ENCODE results near the gene UBAC2.

- TF ChIP-seq CTCF (IDR thresholded peaks at IDR 0.05; ENCODE audit: poor library complexity) (no peak), EZH2phosphoT487 (IDR thresholded peaks at IDR 0.05; ENCODE audit: low read depth, severe bottlenecking, unreplicated experiment) (no peak)
These were observed 34.7 kb upstream of the UBAC2 start for GRCh38 chr13:99165753-99166587.

Measured in hepatocyte (in vitro differentiated cells).